Activated naive CD8-positive, alpha-beta T cell treated with anti-CD3 and anti-CD28 coated beads, Interleukin-2, amount 50 U/mL, for 24 hours (primary cell): Measurements from ENCODE around the gene MEOX1.

Experiments used
- ATAC-seq: fragments of 150-1000 bp; cut with Tn5 transposase; one replicate; pipeline ENCODE4 v1.10.0; 2021
- DNase-seq: peaks from one replicate; pipeline ENCODE4 v3.0.0; 2021
- H3K27ac Mint-ChIP-seq: one replicate; pipeline ENCODE4 v1.8.0; 2021; ENCODE audit warnings: mild to moderate bottlenecking, mixed read lengths
- H3K27me3 Mint-ChIP-seq: one replicate; pipeline ENCODE4 v1.8.0; 2021; ENCODE audit warnings: mixed read lengths
- H3K36me3 Mint-ChIP-seq: one replicate; pipeline ENCODE4 v1.8.0; 2021; ENCODE audit warnings: low read depth, mixed read lengths
- H3K4me1 Mint-ChIP-seq: one replicate; pipeline ENCODE4 v1.8.0; 2021; ENCODE audit warnings: mixed read lengths
- H3K4me3 Mint-ChIP-seq: one replicate; pipeline ENCODE4 v1.8.0; 2021; ENCODE audit warnings: mild to moderate bottlenecking, moderate library complexity, mixed read lengths
- H3K9me3 Mint-ChIP-seq: one replicate; pipeline ENCODE4 v1.8.0; 2021; ENCODE audit warnings: mixed read lengths

MEOX1 gene

DNA sequence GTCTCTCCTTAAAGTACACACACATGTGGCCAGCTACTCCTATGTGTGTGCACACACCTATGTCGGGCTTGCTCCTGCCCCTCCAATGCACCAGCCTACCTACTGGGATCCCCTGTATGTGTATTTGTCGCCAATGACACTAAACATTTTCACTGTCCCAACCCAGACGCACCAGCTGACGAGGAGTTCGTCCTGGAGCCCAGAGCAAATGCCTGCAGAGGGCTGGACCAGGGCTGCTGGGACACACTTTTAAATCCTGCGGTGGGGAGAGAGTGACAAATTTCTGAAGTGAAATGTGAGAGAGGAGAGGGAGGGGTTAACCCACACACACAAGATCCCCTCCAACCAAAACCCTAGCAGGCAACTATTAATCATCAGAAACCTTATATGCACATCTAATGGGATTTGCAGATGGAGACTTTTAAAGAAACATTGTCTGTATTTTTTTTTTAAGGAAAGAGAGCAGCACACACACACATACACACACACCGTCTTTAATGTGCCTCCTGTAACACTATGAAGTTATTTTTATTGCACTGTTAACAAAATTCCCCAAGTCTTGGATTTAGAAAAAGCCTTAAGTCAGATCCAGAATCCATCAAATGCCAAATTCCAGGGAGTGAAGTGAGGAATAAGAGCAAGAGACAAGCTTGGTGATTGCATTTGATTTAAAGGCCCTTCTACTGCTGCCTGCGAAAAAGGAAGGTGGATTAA lies at the start of gene MEOX1:
Gene MEOX1 (minus strand): TSS at position 224 of the 714 bp plus-strand sequence. CDS start 388 bp downstream, outside the sequence.
- peak; percentile 35 for DNase-seq
- Mint-ChIP-seq H3K4me3 (peak within 1 kb of the TSS; percentile 48), H3K4me1 (peaks cover 23% of the 10 kb centered on the region), H3K27ac (peak within 1 kb of the TSS; percentile 73), H3K27me3 (peaks cover 2% of the 10 kb centered on the region), H3K36me3 (no peaks in the 10 kb centered on the region), H3K9me3 (no peaks in the 10 kb centered on the region)
- ATAC-seq: peak; percentile 91

- ATAC-seq (no peak), DNase-seq (no peak)
- H3K4me1 Mint-ChIP-seq: peaks cover 14% of the 10 kb centered on the region
- no peak overlapping the region for H3K27ac Mint-ChIP-seq
- H3K36me3 Mint-ChIP-seq: no peaks in the 10 kb centered on the region
- no peaks in the 10 kb centered on the region for H3K9me3 Mint-ChIP-seq
- H3K4me3 Mint-ChIP-seq: no peak overlapping the region
- H3K27me3 Mint-ChIP-seq: peaks cover 44% of the 10 kb centered on the region
Observed at GRCh38 chr17:43710101-43710500, 48.4 kb upstream of the MEOX1 start.

GRCh38 chr17:43709210-43709609 lies 47.5 kb upstream of the MEOX1 start:
- Mint-ChIP-seq H3K27me3 (peaks cover 35% of the 10 kb centered on the region), H3K4me3 (no peak overlapping the region), H3K27ac (no peak overlapping the region), H3K9me3 (no peaks in the 10 kb centered on the region), H3K4me1 (peaks cover 9% of the 10 kb centered on the region), H3K36me3 (no peaks in the 10 kb centered on the region)
- DNase-seq (no peak), ATAC-seq (no peak)

GRCh38 chr17:43707184-43707583 lies 45.5 kb upstream of the MEOX1 start:
- H3K4me3 Mint-ChIP-seq: no peak overlapping the region
- H3K36me3 Mint-ChIP-seq: no peaks in the 10 kb centered on the region
- no peak overlapping the region for H3K27ac Mint-ChIP-seq
- H3K4me1 Mint-ChIP-seq: peaks cover 5% of the 10 kb centered on the region
- peaks cover 30% of the 10 kb centered on the region for H3K27me3 Mint-ChIP-seq
- no peak for ATAC-seq
- DNase-seq: no peak
- H3K9me3 Mint-ChIP-seq: no peaks in the 10 kb centered on the region

GRCh38 chr17:43706235-43706634 lies 44.5 kb upstream of the MEOX1 start:
- H3K27ac Mint-ChIP-seq: no peak overlapping the region
- no peak overlapping the region for H3K4me3 Mint-ChIP-seq
- H3K9me3 Mint-ChIP-seq: no peaks in the 10 kb centered on the region
- no peak for ATAC-seq
- peaks cover 25% of the 10 kb centered on the region for H3K27me3 Mint-ChIP-seq
- no peaks in the 10 kb centered on the region for H3K36me3 Mint-ChIP-seq
- peaks cover 9% of the 10 kb centered on the region for H3K4me1 Mint-ChIP-seq
- no peak for DNase-seq

DNA sequence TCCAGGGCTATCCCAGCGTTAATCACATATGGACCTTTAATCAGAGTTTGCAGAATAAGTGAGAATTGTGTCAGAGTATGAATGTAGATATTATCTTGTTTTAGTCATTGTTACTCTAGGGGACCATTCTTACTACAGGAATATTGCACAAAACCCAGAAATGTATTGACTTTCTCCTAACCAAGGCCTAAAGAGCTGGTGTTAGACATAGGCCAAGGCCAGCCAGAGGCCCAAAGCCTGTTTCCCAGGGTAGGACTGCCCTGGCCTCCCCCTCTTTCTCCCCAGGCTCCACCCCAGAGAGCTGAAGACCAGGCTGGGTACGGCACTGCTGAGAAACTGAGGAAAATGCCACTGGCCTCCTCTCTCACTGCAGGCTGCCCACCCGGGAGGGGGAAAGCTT lies 41.9 kb upstream of the MEOX1 start:
- Mint-ChIP-seq H3K4me3 (no peak overlapping the region), H3K36me3 (no peaks in the 10 kb centered on the region), H3K27ac (no peak overlapping the region), H3K9me3 (no peaks in the 10 kb centered on the region), H3K27me3 (peaks cover 30% of the 10 kb centered on the region), H3K4me1 (peaks cover 18% of the 10 kb centered on the region)
- ATAC-seq (no peak), DNase-seq (no peak)

DNA sequence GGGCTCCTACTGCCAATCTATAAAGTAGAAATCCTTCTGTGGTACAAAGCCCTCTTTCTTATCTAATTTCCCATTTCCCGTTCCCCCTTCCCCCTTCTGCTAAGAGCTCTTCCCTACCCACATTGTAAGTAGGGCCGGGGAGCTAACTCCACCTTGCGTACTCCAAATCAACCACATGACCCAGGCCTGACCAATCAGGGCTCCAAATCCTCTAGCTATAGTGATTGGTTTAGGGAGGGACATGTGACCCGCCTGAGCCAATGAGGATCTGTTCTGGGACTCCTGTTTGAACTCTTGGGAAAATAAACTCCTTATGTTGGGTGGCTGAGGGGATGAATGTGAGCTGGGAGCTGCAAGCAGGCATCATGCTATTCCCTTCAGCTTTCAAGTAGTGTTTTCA lies 40.9 kb upstream of the MEOX1 start:
- Mint-ChIP-seq H3K27ac (no peak overlapping the region), H3K4me1 (peaks cover 18% of the 10 kb centered on the region)
- DNase-seq: peak; percentile 23

GRCh38 chr17:43701318-43701743 lies 39.6 kb upstream of the MEOX1 start:
- H3K27me3 Mint-ChIP-seq: peaks cover 30% of the 10 kb centered on the region
- H3K27ac Mint-ChIP-seq: peak overlapping the region; percentile 91
- H3K4me1 Mint-ChIP-seq: peaks cover 18% of the 10 kb centered on the region
- H3K9me3 Mint-ChIP-seq: no peaks in the 10 kb centered on the region
- DNase-seq: peak; percentile 68
- no peaks in the 10 kb centered on the region for H3K36me3 Mint-ChIP-seq
- peak; percentile 81 for ATAC-seq
- peak overlapping the region; percentile 58 for H3K4me3 Mint-ChIP-seq

More for the DNA sequence above, 40.9 kb upstream of the MEOX1 start:
- no peak for ATAC-seq
- Mint-ChIP-seq H3K27me3 (peaks cover 32% of the 10 kb centered on the region), H3K9me3 (no peaks in the 10 kb centered on the region), H3K4me3 (no peak overlapping the region), H3K36me3 (no peaks in the 10 kb centered on the region)

GRCh38 chr17:43699438-43699756 lies 37.7 kb upstream of the MEOX1 start:
- H3K4me1 Mint-ChIP-seq: peaks cover 18% of the 10 kb centered on the region
- DNase-seq (no peak), ATAC-seq (no peak)
- H3K4me3 Mint-ChIP-seq: no peak overlapping the region
- H3K27ac Mint-ChIP-seq: no peak overlapping the region
- H3K27me3 Mint-ChIP-seq: peaks cover 29% of the 10 kb centered on the region
- no peaks in the 10 kb centered on the region for H3K9me3 Mint-ChIP-seq
- no peaks in the 10 kb centered on the region for H3K36me3 Mint-ChIP-seq

DNA sequence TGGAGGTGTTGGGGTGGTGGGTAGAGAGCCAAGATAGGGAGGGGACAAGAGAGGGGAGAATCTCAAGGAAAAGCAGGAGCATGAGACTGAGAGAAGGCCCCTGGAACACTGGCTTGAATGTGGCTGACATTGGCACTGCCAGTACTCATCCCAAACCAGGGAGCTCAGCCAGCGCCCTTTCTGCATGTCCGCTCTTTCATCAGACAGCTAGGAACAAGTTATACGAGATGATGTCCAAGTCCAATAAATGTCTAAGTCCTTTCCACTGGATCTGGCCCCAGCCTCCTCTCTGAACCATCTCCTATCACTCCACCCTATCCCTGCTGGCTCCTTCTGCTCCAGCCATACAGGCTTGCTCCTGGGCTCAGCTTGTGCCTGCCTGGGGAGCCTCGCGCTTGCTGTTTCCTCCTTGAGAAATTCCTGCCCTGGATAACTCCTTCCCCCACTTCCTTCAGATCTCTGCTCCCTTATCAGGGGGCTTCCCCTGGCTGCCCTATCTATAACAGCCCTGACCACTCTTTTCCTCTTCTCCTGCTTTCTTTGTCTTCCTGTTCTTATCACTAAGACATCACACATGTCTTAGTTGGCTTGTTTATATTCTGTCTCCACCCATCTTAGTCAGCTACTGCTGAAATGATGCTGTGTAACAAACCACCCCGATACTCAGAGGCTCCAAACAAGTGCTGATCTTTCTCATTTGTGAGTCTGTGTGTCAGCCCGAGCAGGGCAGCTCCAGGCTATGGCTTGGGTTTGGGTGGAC lies 37.1 kb upstream of the MEOX1 start:
- H3K9me3 Mint-ChIP-seq: no peaks in the 10 kb centered on the region
- H3K27ac Mint-ChIP-seq: no peak overlapping the region
- peaks cover 31% of the 10 kb centered on the region for H3K27me3 Mint-ChIP-seq
- peaks cover 18% of the 10 kb centered on the region for H3K4me1 Mint-ChIP-seq
- no peak for DNase-seq
- no peak for ATAC-seq
- no peak overlapping the region for H3K4me3 Mint-ChIP-seq
- H3K36me3 Mint-ChIP-seq: no peaks in the 10 kb centered on the region

GRCh38 chr17:43697937-43698336 lies 36.2 kb upstream of the MEOX1 start:
- Mint-ChIP-seq H3K36me3 (no peaks in the 10 kb centered on the region), H3K27me3 (peaks cover 30% of the 10 kb centered on the region), H3K4me3 (no peak overlapping the region), H3K4me1 (peaks cover 17% of the 10 kb centered on the region), H3K27ac (no peak overlapping the region), H3K9me3 (no peaks in the 10 kb centered on the region)
- DNase-seq (no peak), ATAC-seq (no peak)

DNA sequence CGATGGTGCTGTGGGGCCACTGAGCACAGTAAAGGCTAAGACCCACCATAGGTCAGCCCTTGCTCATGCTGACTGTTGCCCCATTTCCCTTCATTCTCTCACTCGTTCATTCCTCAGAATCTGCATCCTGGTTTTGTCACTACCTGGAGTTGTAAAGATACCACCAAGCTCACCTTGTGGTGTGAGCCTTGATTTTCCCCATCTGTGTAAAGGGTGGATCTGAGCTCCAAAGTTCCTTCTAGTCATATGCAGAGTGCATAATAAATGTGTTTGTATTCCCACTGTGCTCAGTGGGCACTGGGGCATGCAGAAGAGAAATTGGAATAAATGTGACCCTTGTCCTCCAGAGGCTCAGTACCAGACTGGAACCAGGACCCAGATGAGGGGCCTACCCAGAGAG lies 35.2 kb upstream of the MEOX1 start:
- DNase-seq: no peak
- no peak overlapping the region for H3K27ac Mint-ChIP-seq
- H3K4me3 Mint-ChIP-seq: no peak overlapping the region
- peaks cover 24% of the 10 kb centered on the region for H3K27me3 Mint-ChIP-seq
- H3K4me1 Mint-ChIP-seq: peaks cover 13% of the 10 kb centered on the region
- no peak for ATAC-seq
- no peaks in the 10 kb centered on the region for H3K9me3 Mint-ChIP-seq
- no peaks in the 10 kb centered on the region for H3K36me3 Mint-ChIP-seq

DNA sequence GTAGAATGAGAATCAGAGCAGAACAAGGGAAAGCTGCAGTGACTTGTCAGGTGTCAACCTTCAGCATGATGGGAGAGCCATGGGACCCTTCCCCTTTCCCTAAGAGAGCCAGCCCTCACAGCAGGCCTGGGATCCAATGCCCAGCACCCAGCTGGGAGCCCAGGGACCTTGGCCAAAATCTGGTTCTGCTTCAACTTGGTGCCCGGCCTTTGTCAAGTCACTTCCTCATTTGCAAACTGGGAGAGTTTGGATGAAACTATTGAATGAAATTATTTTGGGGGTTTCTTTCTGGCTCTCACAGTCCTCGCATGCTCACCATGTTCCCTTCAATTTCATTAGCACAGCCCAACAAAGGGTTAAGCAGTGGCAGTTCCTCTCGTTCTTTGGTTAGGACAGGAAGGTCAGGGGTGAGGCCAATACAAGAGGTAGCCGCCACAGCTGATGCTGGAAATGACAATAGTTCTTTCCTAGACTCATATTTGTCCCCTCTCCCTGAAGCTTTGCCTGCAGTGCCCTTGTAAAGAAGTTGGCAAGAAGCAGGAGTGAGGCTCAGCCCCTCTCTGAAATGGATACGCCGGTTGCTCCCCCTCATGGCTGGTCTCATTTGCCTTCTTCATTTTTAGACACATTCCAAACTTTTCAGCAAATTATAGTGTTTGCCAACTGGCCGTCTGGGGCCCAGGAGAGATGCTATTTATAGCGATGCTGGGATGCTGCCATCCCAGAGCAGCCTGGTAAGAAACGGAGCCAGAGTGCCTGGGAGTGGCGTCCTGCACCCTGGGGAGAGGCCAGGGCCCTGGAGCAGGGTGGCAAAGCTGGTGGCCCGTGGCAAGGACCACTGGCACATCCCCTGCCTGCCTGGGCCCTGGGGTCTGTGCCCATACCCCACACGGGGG lies 34.5 kb upstream of the MEOX1 start:
- DNase-seq (no peak), ATAC-seq (no peak)
- H3K4me3 Mint-ChIP-seq: no peak overlapping the region
- no peaks in the 10 kb centered on the region for H3K9me3 Mint-ChIP-seq
- H3K4me1 Mint-ChIP-seq: peaks cover 8% of the 10 kb centered on the region
- no peak overlapping the region for H3K27ac Mint-ChIP-seq
- H3K36me3 Mint-ChIP-seq: no peaks in the 10 kb centered on the region
- H3K27me3 Mint-ChIP-seq: peaks cover 20% of the 10 kb centered on the region

DNA sequence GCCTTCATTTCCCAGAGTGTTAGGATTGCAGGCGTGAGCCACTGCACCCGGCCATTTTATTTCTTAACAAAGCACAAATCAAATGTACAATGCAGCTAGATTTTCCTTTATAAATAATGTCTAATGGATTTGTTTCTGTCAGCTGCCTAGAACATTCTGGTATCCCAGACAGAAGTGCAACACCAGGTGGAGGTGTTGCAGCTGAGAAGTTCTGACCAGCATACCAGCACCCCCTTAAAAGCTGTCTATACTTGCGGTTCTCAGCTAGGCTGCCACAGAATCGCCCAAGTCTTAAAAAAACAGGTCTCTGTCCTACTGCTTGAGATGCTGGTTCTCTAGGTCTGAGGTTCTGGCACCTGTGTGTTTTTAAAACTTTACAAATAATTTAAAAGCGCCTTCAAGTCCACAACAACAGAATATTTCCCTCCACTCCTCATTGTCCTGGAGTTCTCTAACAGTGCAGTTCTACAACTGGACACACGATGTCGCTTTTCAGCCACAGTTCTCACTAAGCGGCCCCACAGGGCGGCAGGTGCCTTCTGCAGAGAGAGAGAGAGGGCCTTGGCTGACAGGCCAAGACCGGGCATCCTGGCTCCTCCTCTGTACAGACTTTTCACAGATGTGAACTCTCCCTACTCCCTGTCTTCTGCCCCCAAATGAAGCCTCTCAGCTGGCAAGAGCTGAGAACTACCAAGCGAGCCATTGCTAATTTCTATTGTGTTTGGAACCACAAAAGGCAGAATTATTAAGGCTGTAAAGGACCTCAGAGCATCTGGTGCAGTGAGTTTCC lies 32.6 kb upstream of the MEOX1 start:
- Mint-ChIP-seq H3K36me3 (no peaks in the 10 kb centered on the region), H3K4me3 (no peak overlapping the region), H3K4me1 (no peaks in the 10 kb centered on the region), H3K9me3 (no peaks in the 10 kb centered on the region), H3K27me3 (peaks cover 11% of the 10 kb centered on the region), H3K27ac (no peak overlapping the region)
- DNase-seq (peak; percentile 74), ATAC-seq (peak; percentile 87)
